HepG2 (cell line): ENCODE results near the gene SALL2. TPM values are rescaled to one million over a fixed set of nuclear protein-coding genes. Genes with fewer than 3 reads are reported as not detected.

Experiments
- ERF ChIP-seq: IDR thresholded peaks from 2 replicates; pipeline ENCODE4 v1.6.1; 2018; ENCODE audit warnings: missing biosample characterization, missing genetic modification reagents
- HES4 ChIP-seq: sonication (generic); formaldehyde crosslinking; IDR thresholded peaks from 2 replicates; pipeline ENCODE4 v1.9.0; 2021; ENCODE audit warnings: mild to moderate bottlenecking, missing genetic modification reagents, borderline replicate concordance
- JUN ChIP-seq: sonication (generic); formaldehyde crosslinking; IDR thresholded peaks from 2 replicates; pipeline ENCODE4 v1.4.0; 2020; ENCODE audit warnings: mild to moderate bottlenecking, missing genetic modification reagents
- KDM3A ChIP-seq: IDR thresholded peaks from 2 replicates; pipeline ENCODE4 v1.6.1; 2018; ENCODE audit warnings: low read depth, missing compliant biosample characterization
- MYNN ChIP-seq: sonication (generic); formaldehyde crosslinking; IDR thresholded peaks from 2 replicates; pipeline ENCODE4 v1.4.0; 2020; ENCODE audit warnings: mild to moderate bottlenecking, low read depth, missing genetic modification reagents
- NFKBIZ ChIP-seq: IDR thresholded peaks from 2 replicates; pipeline ENCODE4 v1.6.1; 2018; ENCODE audit warnings: missing genetic modification reagents, missing compliant biosample characterization
- REXO4 ChIP-seq: sonication (generic); formaldehyde crosslinking; IDR thresholded peaks from 2 replicates; pipeline ENCODE4 v1.8.0; 2022; ENCODE audit warnings: missing genetic modification reagents, mild to moderate bottlenecking, borderline replicate concordance
- ZNF24 ChIP-seq: fragments of 450-650 bp; IDR thresholded peaks from 2 replicates; pipeline ENCODE4 v1.6.1; 2017; ENCODE audit warnings: antibody characterized with exemption, mild to moderate bottlenecking
- ZNF34 ChIP-seq: sonication (generic); formaldehyde crosslinking; IDR thresholded peaks from 2 replicates; pipeline ENCODE4 v1.4.0; 2020; ENCODE audit warnings: mild to moderate bottlenecking, missing genetic modification reagents, borderline replicate concordance
- ZNF547 ChIP-seq: sonication (generic); formaldehyde crosslinking; IDR thresholded peaks from 2 replicates; pipeline ENCODE4 v1.5.1; 2020; ENCODE audit warnings: mild to moderate bottlenecking, missing genetic modification reagents
- ZNF605 ChIP-seq: sonication (generic); formaldehyde crosslinking; IDR thresholded peaks from 2 replicates; pipeline ENCODE4 v1.8.0; 2022; ENCODE audit warnings: mild to moderate bottlenecking, missing genetic modification reagents
- ZNF782 ChIP-seq: sonication (generic); formaldehyde crosslinking; IDR thresholded peaks from 2 replicates; pipeline ENCODE4 v1.4.0; 2020; ENCODE audit warnings: missing genetic modification reagents, mild to moderate bottlenecking, borderline replicate concordance
- polyA plus RNA-seq, 8 experiments: library from polyadenylated mRNA; depleted of rRNA in 3 of 8; stranded (reverse) in 7 of 8; unstranded in 1 of 8; fragments of >200 nt; fragmentation: Illumina TruSeq in 4 of 8; extraction: Trizol in 4 of 8; gene quantifications; 2 replicates each; pipeline versions ENCODE4 v1.2.1 to v1.2.3, GENCODE V29; 2011 to 2016; ENCODE audit warnings: low read depth in 4 of 8, missing spikeins in 1 of 8, mixed read lengths in 1 of 8; ENCODE audit not compliant: insufficient read depth in 1 of 8
- total RNA-seq, 5 experiments: library from RNA; depleted of rRNA; stranded (reverse); fragments of >200 nt; fragmentation: Illumina TruSeq; extraction: Trizol; gene quantifications; 2 replicates each; pipeline ENCODE4 v1.2.3, GENCODE V29; 2016; ENCODE audit warnings: low read depth in 1 of 5
- TF ChIP-seq, protein P1 (sequence below): sonication (generic); formaldehyde crosslinking; IDR thresholded peaks from 2 replicates; pipeline ENCODE4 v1.8.0; 2022; ENCODE audit warnings: missing genetic modification reagents, mild to moderate bottlenecking, borderline replicate concordance
- TF ChIP-seq, protein P2 (sequence below): sonication (generic); formaldehyde crosslinking; IDR thresholded peaks from 2 replicates; pipeline ENCODE4 v1.4.0; 2020; ENCODE audit warnings: missing genetic modification reagents, borderline replicate concordance
- TF ChIP-seq, protein P3 (sequence below), 2 experiments: IDR thresholded peaks; 2 replicates each; pipeline ENCODE4 v1.6.1; 2011 to 2012; ENCODE audit warnings: low read length in 2 of 2, borderline replicate concordance in 1 of 2, low read depth in 1 of 2, mild to moderate bottlenecking in 1 of 2, moderate library complexity in 1 of 2
- TF ChIP-seq, protein P4 (sequence below): sonication (generic); formaldehyde crosslinking; IDR thresholded peaks from 2 replicates; pipeline ENCODE4 v1.5.1; 2020; ENCODE audit warnings: mild to moderate bottlenecking, missing genetic modification reagents

The SALL2 gene
- total and polyA plus RNA-seq, 2 of the 13 experiments (the other 11 are each of a cell fraction or from before 2014, with no cell fraction given) = 4.9 to 5.8 TPM

DNA sequence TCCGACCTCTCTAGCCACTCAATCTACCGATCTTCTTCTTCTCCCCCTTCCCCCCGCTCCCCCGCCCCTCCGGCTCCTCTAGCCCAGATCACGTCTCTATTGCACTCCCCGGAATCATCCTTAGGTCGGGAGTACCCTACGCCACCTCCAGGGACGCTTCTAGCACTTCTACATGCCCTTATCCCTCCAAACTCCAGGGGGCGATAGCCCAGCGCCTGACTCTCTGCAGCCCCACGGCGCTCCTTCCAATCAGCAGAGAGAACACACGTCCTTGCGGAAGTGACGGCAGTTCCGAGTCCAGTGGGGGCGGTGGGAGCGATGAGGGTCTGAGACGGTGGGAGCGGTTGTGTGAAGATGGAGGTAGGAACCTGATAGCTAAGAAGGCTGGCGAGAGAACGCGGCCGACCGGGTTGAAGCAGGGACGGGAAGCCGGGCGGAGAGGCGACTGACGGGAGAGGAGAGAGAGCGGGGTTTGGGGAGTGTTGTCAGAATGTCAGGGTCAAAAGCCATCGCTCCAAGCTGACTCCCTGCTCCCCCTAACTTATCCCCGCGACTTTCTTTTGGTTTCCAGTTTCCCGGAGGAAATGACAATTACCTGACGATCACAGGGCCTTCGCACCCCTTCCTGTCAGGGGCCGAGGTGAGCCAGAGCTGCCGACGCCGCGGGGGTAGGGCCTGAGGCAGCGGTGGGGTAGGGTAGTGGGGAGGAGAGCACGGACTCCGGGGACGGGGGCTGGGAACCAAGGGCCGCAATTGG lies 49.0 kb downstream of the SALL2 start, which contains the start of the genes RAB2B and TOX4 (continued):
- TF ChIP-seq, protein P1, sequence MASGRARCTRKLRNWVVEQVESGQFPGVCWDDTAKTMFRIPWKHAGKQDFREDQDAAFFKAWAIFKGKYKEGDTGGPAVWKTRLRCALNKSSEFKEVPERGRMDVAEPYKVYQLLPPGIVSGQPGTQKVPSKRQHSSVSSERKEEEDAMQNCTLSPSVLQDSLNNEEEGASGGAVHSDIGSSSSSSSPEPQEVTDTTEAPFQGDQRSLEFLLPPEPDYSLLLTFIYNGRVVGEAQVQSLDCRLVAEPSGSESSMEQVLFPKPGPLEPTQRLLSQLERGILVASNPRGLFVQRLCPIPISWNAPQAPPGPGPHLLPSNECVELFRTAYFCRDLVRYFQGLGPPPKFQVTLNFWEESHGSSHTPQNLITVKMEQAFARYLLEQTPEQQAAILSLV (CRISPR knock-in tag) = peak; percentile 94; the same call in 1 of the 2 replicates
- TF ChIP-seq KDM3A (CRISPR knock-in tag) = peak; percentile 90
- 0 out of 2 replicates have a peak, but pooled peaks have one; percentile 55 for TF ChIP-seq ZNF24
- TF ChIP-seq ZNF547 = peak; percentile 78; the same call in 1 of the 2 replicates
- TF ChIP-seq JUN (CRISPR knock-in tag) = 0 out of 2 replicates have a peak, but pooled peaks have one; percentile 65
- TF ChIP-seq HES4 (CRISPR knock-in tag) = peak; percentile 88; the same call in 1 of the 2 replicates
- TF ChIP-seq ZNF34 (CRISPR knock-in tag) = peak; percentile 95
- TF ChIP-seq, protein P2, sequence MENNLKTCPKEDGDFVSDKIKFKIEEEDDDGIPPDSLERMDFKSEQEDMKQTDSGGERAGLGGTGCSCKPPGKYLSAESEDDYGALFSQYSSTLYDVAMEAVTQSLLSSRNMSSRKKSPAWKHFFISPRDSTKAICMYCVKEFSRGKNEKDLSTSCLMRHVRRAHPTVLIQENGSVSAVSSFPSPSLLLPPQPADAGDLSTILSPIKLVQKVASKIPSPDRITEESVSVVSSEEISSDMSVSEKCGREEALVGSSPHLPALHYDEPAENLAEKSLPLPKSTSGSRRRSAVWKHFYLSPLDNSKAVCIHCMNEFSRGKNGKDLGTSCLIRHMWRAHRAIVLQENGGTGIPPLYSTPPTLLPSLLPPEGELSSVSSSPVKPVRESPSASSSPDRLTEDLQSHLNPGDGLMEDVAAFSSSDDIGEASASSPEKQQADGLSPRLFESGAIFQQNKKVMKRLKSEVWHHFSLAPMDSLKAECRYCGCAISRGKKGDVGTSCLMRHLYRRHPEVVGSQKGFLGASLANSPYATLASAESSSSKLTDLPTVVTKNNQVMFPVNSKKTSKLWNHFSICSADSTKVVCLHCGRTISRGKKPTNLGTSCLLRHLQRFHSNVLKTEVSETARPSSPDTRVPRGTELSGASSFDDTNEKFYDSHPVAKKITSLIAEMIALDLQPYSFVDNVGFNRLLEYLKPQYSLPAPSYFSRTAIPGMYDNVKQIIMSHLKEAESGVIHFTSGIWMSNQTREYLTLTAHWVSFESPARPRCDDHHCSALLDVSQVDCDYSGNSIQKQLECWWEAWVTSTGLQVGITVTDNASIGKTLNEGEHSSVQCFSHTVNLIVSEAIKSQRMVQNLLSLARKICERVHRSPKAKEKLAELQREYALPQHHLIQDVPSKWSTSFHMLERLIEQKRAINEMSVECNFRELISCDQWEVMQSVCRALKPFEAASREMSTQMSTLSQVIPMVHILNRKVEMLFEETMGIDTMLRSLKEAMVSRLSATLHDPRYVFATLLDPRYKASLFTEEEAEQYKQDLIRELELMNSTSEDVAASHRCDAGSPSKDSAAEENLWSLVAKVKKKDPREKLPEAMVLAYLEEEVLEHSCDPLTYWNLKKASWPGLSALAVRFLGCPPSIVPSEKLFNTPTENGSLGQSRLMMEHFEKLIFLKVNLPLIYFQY = no peak; the same call in 1 of the 2 replicates
- peak; percentile 94 for TF ChIP-seq ERF (CRISPR knock-in tag)
- TF ChIP-seq, protein P3, sequence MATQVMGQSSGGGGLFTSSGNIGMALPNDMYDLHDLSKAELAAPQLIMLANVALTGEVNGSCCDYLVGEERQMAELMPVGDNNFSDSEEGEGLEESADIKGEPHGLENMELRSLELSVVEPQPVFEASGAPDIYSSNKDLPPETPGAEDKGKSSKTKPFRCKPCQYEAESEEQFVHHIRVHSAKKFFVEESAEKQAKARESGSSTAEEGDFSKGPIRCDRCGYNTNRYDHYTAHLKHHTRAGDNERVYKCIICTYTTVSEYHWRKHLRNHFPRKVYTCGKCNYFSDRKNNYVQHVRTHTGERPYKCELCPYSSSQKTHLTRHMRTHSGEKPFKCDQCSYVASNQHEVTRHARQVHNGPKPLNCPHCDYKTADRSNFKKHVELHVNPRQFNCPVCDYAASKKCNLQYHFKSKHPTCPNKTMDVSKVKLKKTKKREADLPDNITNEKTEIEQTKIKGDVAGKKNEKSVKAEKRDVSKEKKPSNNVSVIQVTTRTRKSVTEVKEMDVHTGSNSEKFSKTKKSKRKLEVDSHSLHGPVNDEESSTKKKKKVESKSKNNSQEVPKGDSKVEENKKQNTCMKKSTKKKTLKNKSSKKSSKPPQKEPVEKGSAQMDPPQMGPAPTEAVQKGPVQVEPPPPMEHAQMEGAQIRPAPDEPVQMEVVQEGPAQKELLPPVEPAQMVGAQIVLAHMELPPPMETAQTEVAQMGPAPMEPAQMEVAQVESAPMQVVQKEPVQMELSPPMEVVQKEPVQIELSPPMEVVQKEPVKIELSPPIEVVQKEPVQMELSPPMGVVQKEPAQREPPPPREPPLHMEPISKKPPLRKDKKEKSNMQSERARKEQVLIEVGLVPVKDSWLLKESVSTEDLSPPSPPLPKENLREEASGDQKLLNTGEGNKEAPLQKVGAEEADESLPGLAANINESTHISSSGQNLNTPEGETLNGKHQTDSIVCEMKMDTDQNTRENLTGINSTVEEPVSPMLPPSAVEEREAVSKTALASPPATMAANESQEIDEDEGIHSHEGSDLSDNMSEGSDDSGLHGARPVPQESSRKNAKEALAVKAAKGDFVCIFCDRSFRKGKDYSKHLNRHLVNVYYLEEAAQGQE (IDR thresholded peaks at IDR 0.05; ENCODE audit: borderline replicate concordance in 1 of 2, low read depth in 1 of 2, low read length in 2 of 2) = 0 out of 4 replicates have a peak, but pooled peaks of 1 of the 2 experiments have one; percentile 29
- peak; percentile 63 for TF ChIP-seq ZNF605 (CRISPR knock-in tag)
- TF ChIP-seq, protein P4, sequence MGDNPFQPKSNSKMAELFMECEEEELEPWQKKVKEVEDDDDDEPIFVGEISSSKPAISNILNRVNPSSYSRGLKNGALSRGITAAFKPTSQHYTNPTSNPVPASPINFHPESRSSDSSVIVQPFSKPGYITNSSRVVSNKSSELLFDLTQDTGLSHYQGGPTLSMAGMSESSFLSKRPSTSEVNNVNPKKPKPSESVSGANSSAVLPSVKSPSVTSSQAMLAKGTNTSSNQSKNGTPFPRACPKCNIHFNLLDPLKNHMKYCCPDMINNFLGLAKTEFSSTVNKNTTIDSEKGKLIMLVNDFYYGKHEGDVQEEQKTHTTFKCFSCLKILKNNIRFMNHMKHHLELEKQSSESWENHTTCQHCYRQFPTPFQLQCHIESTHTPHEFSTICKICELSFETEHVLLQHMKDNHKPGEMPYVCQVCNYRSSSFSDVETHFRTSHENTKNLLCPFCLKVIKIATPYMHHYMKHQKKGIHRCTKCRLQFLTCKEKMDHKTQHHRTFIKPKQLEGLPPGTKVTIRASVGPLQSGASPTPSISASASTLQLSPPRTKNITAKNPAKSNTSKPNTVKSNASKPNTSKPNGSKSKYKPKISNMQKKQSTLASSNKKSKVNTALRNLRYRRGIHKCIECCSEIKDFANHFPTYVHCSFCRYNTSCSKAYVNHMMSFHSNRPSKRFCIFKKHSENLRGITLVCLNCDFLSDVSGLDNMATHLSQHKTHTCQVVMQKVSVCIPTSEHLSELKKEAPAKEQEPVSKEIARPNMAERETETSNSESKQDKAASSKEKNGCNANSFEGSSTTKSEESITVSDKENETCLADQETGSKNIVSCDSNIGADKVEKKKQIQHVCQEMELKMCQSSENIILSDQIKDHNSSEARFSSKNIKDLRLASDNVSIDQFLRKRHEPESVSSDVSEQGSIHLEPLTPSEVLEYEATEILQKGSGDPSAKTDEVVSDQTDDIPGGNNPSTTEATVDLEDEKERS (CRISPR knock-in tag) = no peak
- TF ChIP-seq MYNN (CRISPR knock-in tag) = peak; percentile 23; the same call in 1 of the 2 replicates
- no peak for TF ChIP-seq REXO4 (CRISPR knock-in tag)
- peak; percentile 79; the same call in 1 of the 2 replicates for TF ChIP-seq NFKBIZ (CRISPR knock-in tag)
- peak; percentile 95; the same call in 1 of the 2 replicates for TF ChIP-seq ZNF782 (CRISPR knock-in tag)
